GM19043 (cell line): ENCODE data around the gene PTPRG.

Source experiments
- ATAC-seq: cut with Tn5 transposase; IDR thresholded peaks from one replicate; pipeline ENCODE4 v1.9.1; 2021; ENCODE audit warnings: low read depth; ENCODE audit not compliant: unreplicated experiment

Gene PTPRG

DNA sequence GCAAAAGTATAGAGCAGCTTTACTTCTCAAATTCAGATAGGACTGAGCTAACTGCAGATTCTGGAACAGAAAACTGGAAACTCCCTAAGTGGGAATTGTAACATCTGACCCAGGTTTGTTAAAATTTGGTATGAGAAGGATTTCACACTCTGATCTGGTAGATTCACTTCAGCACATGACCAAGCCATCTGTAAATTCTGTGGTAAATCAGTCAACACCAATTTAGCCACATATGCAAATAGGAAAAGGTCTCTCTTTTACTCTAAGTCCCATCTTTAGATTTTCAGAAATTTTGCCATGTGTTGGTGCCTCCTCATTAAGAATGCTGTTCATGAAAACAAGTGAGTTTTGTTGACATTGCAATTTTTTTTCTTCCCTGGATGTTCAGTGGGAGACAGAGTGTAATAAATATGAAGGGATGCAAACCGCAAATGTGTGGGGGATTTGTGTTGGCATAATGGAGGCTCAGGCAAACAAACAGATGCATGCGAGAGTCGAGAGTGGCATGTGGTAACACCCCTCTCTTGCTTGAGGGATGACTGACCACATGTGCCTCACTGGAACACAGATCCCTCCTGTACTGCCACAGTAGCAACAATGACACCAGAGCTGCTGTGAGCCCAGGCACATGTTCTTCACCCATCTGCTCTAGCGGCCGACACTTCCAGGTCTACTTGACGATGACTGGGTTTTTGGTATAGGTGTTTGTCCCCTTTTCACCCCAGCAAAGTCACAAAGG, 665.4 kb downstream of the PTPRG start:
- no peak for ATAC-seq

DNA sequence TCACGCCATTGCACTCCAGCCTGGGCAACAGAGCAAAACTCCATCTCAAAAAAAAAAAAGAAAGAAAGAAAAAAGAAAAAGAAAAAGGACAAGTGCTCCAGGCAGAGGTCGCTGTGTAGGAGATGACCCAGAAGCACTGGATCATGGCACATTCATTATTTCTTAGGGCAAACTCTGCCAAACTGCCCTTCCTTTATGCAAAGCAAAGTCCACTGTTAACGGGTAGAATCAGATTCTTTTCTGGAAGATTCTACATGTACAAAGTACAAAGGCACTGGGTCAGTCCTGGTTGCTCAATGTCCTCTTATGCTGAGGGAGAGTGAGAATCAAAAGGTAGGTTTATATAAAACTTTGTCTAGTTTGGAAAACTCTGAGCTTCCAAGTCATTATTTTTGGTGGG, 667.1 kb downstream of the PTPRG start:
- no peak for ATAC-seq

DNA sequence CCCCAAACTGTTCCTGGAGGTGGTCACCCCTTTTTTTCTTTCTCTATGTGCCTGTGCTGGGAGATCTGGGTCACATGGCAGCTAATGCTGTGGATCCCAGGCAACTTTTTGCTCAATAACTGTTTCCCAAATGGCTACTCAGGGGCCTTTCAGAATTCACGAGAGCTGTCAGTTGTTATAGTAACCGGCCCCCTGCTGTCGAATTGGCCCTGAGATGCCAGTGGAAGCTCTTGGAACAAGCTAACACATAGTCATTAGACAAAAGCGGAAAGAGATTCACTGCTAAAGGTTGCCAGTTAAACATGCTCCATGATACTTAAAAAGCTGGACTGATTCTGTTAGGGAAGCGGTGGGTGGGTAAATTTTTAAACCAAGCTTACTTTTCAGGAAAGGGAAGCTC, 667.8 kb downstream of the PTPRG start:
- no peak for ATAC-seq

GRCh38 chr3:62229908-62230307, 668.5 kb downstream of the PTPRG start:
- no peak for ATAC-seq

- no peak for ATAC-seq
Measured at GRCh38 chr3:62233065-62233464, 671.7 kb downstream of the PTPRG start.

DNA sequence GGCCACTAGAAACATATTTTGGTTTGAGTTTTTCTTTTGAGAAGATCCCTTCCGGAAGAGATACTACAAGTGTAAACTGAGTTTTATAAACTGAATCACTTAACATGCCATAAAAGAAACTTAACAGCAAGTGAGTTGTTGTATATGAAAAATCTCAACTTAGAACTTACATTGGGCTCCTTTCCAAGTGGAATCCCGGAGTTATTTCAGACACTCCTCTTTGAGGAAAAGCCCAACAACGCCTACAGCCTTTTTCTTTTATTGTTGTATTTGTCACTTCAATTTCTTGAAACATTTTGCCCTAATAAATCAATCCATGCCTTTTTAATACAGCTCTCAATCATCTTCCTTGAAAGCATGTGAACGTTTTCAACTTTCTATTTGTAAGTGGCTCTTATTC, 674.6 kb downstream of the PTPRG start:
- no peak for ATAC-seq

DNA sequence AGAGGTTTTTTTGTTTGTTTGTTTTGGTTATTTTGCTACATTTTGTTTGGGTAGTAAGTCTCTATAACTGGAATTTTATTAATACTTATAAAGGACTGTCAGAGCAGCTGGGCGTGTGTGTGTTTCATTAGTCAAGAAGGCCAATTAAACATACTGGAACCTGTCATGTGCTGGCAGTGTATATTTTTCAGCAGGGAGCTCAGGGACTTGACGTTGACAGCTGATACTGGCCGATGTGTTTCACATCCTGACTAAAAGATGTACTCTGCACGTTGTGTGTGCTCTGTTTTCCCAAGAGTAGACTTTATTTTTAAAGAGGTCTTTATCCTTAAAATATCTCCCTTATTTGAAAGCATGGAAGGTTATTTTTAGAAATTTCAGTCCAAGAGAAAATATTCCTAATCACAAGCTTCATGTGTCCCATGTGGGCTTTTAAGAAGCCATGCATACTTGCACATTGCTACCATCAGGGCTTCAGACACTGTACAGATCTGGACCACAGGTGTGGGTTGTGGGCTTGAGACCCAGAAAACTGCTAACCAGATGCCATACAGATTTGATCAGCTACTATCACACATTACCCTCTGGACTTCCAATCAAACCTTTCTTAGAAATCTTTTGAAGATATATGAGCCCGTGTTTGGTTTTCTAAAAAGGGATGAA, 676.0 kb downstream of the PTPRG start:
- ATAC-seq, result no peak

DNA sequence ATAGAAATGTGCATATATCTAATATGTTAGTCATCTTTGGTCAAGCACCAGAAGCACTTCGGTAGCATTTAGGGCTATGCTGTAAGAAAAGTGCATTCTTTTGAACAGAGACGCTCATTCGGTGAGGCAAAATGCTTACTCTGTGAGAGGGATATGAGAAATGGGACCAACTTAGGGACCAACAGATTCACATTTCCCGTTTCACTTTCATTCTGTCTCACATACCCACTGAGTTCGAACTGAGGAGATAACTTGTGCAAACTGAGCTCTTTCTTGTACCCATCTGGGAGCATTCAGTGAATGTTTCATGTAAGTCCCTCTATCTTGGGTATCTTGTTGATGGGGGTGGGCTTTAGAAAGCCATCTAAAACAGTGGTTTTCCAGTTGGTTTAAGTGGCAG, 676.6 kb downstream of the PTPRG start:
- ATAC-seq, result peak; percentile 86

GRCh38 chr3:62238431-62238830, 677.1 kb downstream of the PTPRG start:
- peak; percentile 58 for ATAC-seq

DNA sequence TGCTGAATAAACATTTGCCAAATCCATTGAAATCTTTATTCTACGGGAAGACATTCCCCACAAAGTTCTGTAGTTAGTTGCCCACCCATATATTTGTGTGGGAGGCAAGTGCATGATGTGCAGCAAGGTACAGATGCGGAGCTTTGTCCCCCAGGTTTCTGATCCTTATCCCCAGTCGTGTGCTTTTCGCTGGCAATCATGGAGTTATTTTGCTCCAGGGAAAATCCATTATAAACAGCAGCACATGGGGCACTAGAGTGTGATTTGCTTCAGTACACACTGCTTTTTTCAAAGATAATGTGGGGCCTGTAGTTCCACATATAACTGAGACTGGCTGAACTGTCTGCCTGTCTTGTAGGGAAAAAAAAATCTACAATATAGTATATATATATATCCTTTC, 679.9 kb downstream of the PTPRG start:
- ATAC-seq, result no peak

DNA sequence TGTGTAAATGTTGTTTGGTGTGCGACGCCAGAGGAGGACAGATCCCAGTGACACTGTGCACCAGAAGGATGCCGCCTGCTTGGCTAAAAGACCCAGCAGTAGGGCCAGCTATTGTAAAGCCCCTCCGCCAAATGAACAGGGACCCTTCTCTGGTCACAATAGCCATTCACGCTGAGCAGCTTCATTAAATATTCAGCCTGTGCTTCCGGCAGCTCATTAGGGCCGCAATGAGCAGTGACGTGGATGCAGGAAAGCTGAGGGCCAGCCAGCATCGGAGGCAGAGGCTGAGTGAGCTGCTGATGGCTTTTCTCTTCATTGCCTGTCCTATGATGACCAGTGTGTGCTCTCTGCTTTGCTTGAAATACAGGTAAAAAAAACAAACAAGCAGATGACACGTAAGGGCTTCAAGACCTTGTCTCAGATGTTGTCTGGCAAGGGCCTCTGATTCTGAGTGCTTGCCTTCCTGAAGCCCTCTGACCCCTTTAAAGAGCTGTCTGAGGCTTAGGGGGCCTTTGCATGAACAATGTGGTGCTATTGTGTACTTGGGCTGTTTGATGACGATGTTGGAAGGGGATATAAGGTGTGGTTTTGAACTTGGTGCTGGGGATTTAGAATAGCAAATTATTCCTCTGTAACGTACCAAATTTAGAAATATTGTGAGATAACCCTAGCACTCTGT, 681.6 kb downstream of the PTPRG start:
- no peak for ATAC-seq

- no peak for ATAC-seq
Measured at GRCh38 chr3:62246094-62246493, 684.7 kb downstream of the PTPRG start.

DNA sequence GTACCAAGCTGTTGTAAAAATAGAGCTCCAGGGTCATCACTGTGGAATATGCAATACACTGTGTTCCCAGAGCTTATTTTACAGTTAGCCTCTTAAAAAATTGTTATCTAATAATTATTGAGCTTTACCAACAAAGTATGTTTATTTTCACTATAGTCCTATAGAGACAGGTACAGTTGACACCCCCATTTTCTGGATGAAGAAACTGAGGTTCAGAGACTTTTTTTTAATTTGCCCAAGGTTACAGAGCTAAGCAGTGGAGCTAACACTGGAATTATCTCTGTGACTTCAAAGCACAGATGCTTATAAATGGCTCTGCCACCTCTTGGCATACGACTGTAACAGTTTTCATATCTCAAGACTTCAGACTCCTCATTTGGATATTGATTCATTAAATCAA, 685.6 kb downstream of the PTPRG start:
- no peak for ATAC-seq

DNA sequence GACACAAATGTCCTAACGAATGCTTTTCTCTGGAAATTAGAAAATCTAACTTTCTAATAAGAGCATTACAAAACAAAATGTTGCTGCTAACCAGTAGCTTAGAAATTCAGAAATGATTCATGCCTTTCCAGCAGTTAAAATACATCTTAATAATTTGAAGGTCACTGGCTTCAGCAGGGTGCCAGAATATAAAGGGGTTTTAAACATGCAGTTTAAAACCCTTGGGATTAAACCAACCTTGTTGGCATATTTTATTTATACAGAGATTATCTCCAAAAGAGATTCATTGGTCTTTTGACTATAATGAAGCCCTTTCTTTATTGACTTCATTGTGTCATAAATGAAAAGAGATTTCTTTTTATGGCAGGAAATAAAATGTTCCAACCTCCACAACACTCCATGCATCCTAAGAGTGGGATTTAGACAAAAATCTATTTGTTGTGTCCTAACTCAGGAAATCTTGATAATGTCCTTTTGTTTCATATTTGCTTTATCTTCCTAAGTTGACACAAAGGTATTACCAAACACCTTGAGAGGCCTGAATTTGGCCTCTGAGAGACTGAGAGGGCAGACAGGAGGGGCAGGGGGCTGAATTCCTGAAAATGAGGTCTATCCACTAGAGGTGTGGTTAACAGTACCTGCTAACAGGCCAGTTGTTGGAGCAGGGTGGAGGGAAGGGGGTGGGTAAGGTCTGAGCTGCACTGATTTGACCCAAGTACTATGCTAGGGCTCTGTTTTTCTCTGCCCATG, 687.5 kb downstream of the PTPRG start:
- ATAC-seq, result no peak

GRCh38 chr3:62249484-62249776, 688.1 kb downstream of the PTPRG start:
- no peak for ATAC-seq

DNA sequence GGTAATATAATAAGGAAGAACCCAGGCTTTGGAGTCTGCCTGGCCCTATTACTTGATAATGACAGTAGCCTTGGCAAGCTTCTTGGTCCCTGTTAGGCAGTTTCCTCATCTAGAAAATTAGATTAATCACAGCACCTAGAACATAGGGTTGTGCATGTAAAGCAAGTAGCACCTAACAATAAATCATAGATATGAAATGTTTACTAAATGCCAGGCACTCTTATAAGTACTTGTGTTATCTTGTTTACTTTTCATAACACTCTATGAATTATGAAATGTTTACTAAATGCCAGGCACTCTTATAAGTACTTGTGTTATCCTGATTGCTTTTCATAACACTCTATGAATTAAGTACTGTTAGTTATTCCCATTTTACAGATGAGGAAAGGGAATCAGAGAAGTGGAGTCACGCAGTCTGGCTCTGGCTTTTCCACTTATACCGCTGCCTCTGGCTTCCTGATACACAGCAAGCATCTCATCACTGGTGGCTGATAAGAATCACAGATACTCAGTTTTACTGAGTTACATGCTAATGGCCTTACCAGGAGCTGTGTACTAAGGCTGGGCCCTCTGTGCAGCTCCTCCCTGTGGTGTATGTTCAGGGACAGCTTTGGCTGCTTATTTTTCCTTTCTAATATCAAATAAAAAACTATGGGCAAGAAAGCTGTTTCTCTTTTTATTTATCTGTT, 688.6 kb downstream of the PTPRG start:
- ATAC-seq, result no peak

GRCh38 chr3:62252438-62253157, 691.2 kb downstream of the PTPRG start:
- ATAC-seq, result no peak

GRCh38 chr3:62253971-62254370, 692.6 kb downstream of the PTPRG start:
- ATAC-seq, result no peak

GRCh38 chr3:62255758-62256157, 694.4 kb downstream of the PTPRG start:
- ATAC-seq, result no peak

- ATAC-seq, result no peak
Measured at GRCh38 chr3:62259924-62260323, 698.6 kb downstream of the PTPRG start.
